HEK293 (cell line): ENCODE results near the gene MCF2L.
A peak's percentile ranks its signal among the peaks of the same experiment; 100 is the strongest.

Source experiments
- CTCF ChIA-PET: fragments of 350-600 bp; formaldehyde crosslinking; extraction: SDS; loops from one replicate; lab custom pipeline; 2021; ENCODE audit warnings: antibody characterized with exemption; lab: Yijun Ruan, JAX
- POLR2A ChIA-PET: fragments of 300-600 bp; formaldehyde crosslinking; extraction: SDS; loops from one replicate; lab custom pipeline; 2020; ENCODE audit warnings: antibody characterized with exemption, inconsistent platforms; lab: Yijun Ruan, JAX
- H3K27ac ChIP-seq: fragments of 200-500 bp; sonication (Bioruptor generic); 2 replicates; pipeline ENCODE4 v1.5.1; 2014; ENCODE audit warnings: low read depth, low read length, control low read depth, inconsistent platforms; ENCODE audit errors: extremely low read depth
- H3K36me3 ChIP-seq, 2 experiments: fragments of 200-500 bp in 1 of 2; sonication (Bioruptor generic) in 1 of 2; 1 replicate in 1 of 2; 2 replicates in 1 of 2; pipeline ENCODE4 v1.5.1; 2014 to 2017; ENCODE audit warnings: inconsistent platforms in 2 of 2, low read length in 2 of 2; ENCODE audit not compliant: control insufficient read depth in 2 of 2, insufficient read depth in 1 of 2
- H3K4me1 ChIP-seq: fragments of 200-500 bp; sonication (Bioruptor generic); 2 replicates; pipeline ENCODE4 v1.5.1; 2014; ENCODE audit warnings: mild to moderate bottlenecking, low read length, inconsistent platforms; ENCODE audit not compliant: control insufficient read depth, insufficient read depth
- H3K4me3 ChIP-seq: 2 replicates; pipeline ENCODE4 v1.5.1; 2011; ENCODE audit warnings: low read depth, mild to moderate bottlenecking, control low read depth, low read length, moderate library complexity
- H3K9me3 ChIP-seq: fragments of 200-500 bp; sonication (Bioruptor generic); 2 replicates; pipeline ENCODE4 v1.5.1; 2014; ENCODE audit warnings: low read depth, low read length, inconsistent platforms; ENCODE audit not compliant: control insufficient read depth, insufficient read depth
- FEZF1 ChIP-seq: fragments of 450-650 bp; formaldehyde crosslinking; IDR thresholded peaks from 2 replicates; pipeline ENCODE4 v1.5.1; 2016; ENCODE audit warnings: missing biosample characterization, missing genetic modification characterization
- HOXA7 ChIP-seq: sonication (generic); formaldehyde crosslinking; IDR thresholded peaks from 2 replicates; pipeline ENCODE4 v1.8.1; 2022; ENCODE audit warnings: missing genetic modification reagents, borderline replicate concordance
- RBAK ChIP-seq: fragments of 450-650 bp; formaldehyde crosslinking; IDR thresholded peaks from 2 replicates; pipeline ENCODE4 v1.5.1; 2016; ENCODE audit warnings: missing biosample characterization, missing genetic modification characterization
- SCRT2 ChIP-seq: fragments of 450-650 bp; formaldehyde crosslinking; IDR thresholded peaks from 2 replicates; pipeline ENCODE4 v1.5.1; 2016; ENCODE audit warnings: missing biosample characterization, missing genetic modification characterization
- YY2 ChIP-seq: fragments of 450-650 bp; formaldehyde crosslinking; IDR thresholded peaks from 2 replicates; pipeline ENCODE4 v1.5.1; 2016; ENCODE audit warnings: missing biosample characterization, missing genetic modification characterization
- ZBTB17 ChIP-seq: fragments of 450-650 bp; formaldehyde crosslinking; IDR thresholded peaks from 2 replicates; pipeline ENCODE4 v1.5.1; 2016; ENCODE audit warnings: missing biosample characterization, missing genetic modification characterization
- ZNF10 ChIP-seq: fragments of 450-650 bp; formaldehyde crosslinking; IDR thresholded peaks from 2 replicates; pipeline ENCODE4 v1.5.1; 2017; ENCODE audit warnings: missing biosample characterization, missing genetic modification characterization
- ZNF202 ChIP-seq: fragments of 450-650 bp; formaldehyde crosslinking; IDR thresholded peaks from 2 replicates; pipeline ENCODE4 v1.5.1; 2016; ENCODE audit warnings: missing biosample characterization, missing genetic modification characterization, borderline replicate concordance
- ZNF23 ChIP-seq: fragments of 450-650 bp; formaldehyde crosslinking; IDR thresholded peaks from 2 replicates; pipeline ENCODE4 v1.5.1; 2016; ENCODE audit warnings: missing biosample characterization, missing genetic modification characterization, borderline replicate concordance
- ZNF24 ChIP-seq: fragments of 450-650 bp; formaldehyde crosslinking; IDR thresholded peaks from 2 replicates; pipeline ENCODE4 v1.5.1; 2016; ENCODE audit warnings: missing biosample characterization, missing genetic modification characterization
- ZNF335 ChIP-seq: fragments of 450-650 bp; formaldehyde crosslinking; conservative IDR thresholded peaks from 2 replicates; pipeline ENCODE4 v1.5.1; 2016; ENCODE audit warnings: missing biosample characterization, missing genetic modification characterization
- ZNF341 ChIP-seq: fragments of 450-650 bp; formaldehyde crosslinking; IDR thresholded peaks from 2 replicates; pipeline ENCODE4; 2016; ENCODE audit warnings: low read depth, missing biosample characterization, missing genetic modification characterization
- ZNF561 ChIP-seq: fragments of 450-650 bp; IDR thresholded peaks from 2 replicates; pipeline ENCODE4 v1.5.1; 2018; ENCODE audit warnings: missing biosample characterization, missing genetic modification characterization, borderline replicate concordance
- ZNF658 ChIP-seq: fragments of 450-650 bp; formaldehyde crosslinking; IDR thresholded peaks from 2 replicates; pipeline ENCODE4; 2016; ENCODE audit warnings: missing biosample characterization, missing genetic modification characterization
- ZNF777 ChIP-seq: fragments of 450-650 bp; formaldehyde crosslinking; IDR thresholded peaks from 2 replicates; pipeline ENCODE4 v1.5.1; 2017; ENCODE audit warnings: missing biosample characterization, missing genetic modification characterization, borderline replicate concordance
- TF ChIP-seq, protein P1 (sequence below): fragments of 450-650 bp; formaldehyde crosslinking; conservative IDR thresholded peaks from 2 replicates; pipeline ENCODE4 v1.5.1; 2016; ENCODE audit warnings: low read depth, missing biosample characterization, missing genetic modification characterization
- TF ChIP-seq, protein P2 (sequence below): fragments of 450-650 bp; formaldehyde crosslinking; IDR thresholded peaks from 2 replicates; pipeline ENCODE4 v1.5.1; 2017; ENCODE audit warnings: missing biosample characterization, missing genetic modification characterization
- TF ChIP-seq, protein P3 (sequence below): fragments of 450-650 bp; formaldehyde crosslinking; IDR thresholded peaks from 2 replicates; pipeline ENCODE4 v1.5.1; 2016; ENCODE audit warnings: missing biosample characterization, missing genetic modification characterization, borderline replicate concordance
- TF ChIP-seq, protein P4 (sequence below): fragments of 450-650 bp; formaldehyde crosslinking; optimal IDR thresholded peaks from 2 replicates; pipeline ENCODE3; 2016; ENCODE audit warnings: missing biosample characterization, mild to moderate bottlenecking, missing genetic modification characterization
- TF ChIP-seq, protein P5 (sequence below): IDR thresholded peaks from 2 replicates; pipeline ENCODE4 v1.6.1; 2011; ENCODE audit warnings: mild to moderate bottlenecking, low read depth, low read length, borderline replicate concordance
- TF ChIP-seq, protein P6 (sequence below): fragments of 450-650 bp; formaldehyde crosslinking; IDR thresholded peaks from 2 replicates; pipeline ENCODE4 v1.5.1; 2016; ENCODE audit warnings: missing biosample characterization, missing genetic modification characterization

The MCF2L gene

DNA sequence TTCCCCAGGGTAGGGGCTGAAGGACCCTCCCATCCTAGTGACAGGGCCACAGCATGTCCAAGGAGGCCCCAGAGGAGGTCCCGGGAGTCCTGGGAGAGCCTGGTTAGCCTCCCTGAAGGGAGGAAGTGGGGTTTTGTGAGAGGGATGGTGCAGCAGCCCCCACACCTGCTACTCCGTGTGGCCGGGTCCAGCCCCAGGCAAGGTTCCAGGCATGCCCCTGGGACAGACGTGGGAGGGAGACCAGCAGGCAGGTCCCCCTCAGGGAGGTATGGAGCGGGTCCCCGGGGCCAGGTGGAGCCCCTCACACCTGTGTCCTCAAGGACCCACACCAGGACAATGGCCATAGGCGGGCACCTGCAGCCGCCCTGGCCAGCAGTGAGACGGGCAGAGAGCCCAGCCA, 134.6 kb downstream of the MCF2L start (continued):
- TF ChIP-seq, protein P1, sequence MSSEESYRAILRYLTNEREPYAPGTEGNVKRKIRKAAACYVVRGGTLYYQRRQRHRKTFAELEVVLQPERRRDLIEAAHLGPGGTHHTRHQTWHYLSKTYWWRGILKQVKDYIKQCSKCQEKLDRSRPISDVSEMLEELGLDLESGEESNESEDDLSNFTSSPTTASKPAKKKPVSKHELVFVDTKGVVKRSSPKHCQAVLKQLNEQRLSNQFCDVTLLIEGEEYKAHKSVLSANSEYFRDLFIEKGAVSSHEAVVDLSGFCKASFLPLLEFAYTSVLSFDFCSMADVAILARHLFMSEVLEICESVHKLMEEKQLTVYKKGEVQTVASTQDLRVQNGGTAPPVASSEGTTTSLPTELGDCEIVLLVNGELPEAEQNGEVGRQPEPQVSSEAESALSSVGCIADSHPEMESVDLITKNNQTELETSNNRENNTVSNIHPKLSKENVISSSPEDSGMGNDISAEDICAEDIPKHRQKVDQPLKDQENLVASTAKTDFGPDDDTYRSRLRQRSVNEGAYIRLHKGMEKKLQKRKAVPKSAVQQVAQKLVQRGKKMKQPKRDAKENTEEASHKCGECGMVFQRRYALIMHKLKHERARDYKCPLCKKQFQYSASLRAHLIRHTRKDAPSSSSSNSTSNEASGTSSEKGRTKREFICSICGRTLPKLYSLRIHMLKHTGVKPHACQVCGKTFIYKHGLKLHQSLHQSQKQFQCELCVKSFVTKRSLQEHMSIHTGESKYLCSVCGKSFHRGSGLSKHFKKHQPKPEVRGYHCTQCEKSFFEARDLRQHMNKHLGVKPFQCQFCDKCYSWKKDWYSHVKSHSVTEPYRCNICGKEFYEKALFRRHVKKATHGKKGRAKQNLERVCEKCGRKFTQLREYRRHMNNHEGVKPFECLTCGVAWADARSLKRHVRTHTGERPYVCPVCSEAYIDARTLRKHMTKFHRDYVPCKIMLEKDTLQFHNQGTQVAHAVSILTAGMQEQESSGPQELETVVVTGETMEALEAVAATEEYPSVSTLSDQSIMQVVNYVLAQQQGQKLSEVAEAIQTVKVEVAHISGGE (tag by site-specific recombination), result no peak
- TF ChIP-seq ZBTB17 (tag by site-specific recombination) (no peak), ZNF24 (tag by site-specific recombination) (no peak)
- TF ChIP-seq, protein P2, sequence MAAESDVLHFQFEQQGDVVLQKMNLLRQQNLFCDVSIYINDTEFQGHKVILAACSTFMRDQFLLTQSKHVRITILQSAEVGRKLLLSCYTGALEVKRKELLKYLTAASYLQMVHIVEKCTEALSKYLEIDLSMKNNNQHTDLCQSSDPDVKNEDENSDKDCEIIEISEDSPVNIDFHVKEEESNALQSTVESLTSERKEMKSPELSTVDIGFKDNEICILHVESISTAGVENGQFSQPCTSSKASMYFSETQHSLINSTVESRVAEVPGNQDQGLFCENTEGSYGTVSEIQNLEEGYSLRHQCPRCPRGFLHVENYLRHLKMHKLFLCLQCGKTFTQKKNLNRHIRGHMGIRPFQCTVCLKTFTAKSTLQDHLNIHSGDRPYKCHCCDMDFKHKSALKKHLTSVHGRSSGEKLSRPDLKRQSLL (tag by site-specific recombination), result no peak
- TF ChIP-seq, all 188 proteins: peak for 0

DNA sequence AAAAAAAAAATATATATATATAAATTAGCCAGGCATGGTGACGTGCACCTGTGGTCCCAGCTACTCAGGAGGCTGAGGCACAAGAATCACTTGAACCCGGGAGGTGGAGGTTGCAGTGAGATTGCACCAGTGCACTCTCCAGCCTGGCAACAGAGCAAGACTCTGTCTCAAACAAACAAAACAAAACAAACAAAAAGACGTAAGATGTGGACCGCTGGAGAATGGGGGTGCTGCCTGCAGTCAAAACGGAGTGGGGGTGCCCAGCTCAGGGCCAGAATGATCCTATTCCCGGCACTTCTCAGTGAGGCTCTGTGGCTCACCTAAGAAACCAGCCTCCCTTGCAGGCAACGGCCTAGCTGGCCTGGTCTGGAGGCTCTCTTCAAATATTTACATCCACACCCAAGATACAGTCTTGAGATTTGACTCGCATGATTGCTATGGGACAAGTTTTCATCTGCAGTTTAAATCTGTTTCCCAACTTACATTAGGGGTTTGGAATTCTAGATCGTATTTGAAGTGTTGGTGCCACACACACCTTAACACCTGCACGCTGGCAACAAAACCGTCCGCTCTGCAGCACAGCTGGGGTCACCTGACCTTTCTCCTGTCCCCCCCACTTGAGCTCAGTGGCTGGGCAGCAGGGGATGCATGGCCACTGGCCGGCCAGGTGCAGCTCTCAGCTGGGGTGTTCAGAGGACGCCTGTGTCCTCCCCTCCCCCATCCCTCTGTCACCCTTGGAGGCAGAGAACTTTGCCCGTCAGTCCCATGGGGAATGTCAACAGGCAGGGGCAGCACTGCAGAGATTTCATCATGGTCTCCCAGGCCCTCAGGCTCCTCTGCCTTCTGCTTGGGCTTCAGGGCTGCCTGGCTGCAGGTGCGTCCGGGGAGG, 136.3 kb downstream of the MCF2L start, which contains the start of gene F7:
Gene F7, plus strand, starts transcription at position 760 of the 889 bp plus-strand sequence. Its CDS starts 51 bp downstream, at position 811.
- ChIA-PET POLR2A (no interaction called here), CTCF (no interaction called here)
- no peak within 1 kb of the TSS for H3K4me3 ChIP-seq
- no peaks in the 10 kb centered on the region for H3K4me1 ChIP-seq
- no peak within 1 kb of the TSS for H3K27ac ChIP-seq
- no peaks in the 10 kb centered on the region for H3K9me3 ChIP-seq
- no peaks in the 10 kb centered on the region for H3K36me3 ChIP-seq
- no peak for TF ChIP-seq ZNF23 (tag by site-specific recombination)
- peak; percentile 36; the same call in 1 of the 2 replicates for TF ChIP-seq ZNF341 (tag by site-specific recombination)
- peak; percentile 71; the same call in 1 of the 2 replicates for TF ChIP-seq SCRT2
- TF ChIP-seq ZNF335 (tag by site-specific recombination), result no peak
- TF ChIP-seq, all 188 proteins: peak for 2

DNA sequence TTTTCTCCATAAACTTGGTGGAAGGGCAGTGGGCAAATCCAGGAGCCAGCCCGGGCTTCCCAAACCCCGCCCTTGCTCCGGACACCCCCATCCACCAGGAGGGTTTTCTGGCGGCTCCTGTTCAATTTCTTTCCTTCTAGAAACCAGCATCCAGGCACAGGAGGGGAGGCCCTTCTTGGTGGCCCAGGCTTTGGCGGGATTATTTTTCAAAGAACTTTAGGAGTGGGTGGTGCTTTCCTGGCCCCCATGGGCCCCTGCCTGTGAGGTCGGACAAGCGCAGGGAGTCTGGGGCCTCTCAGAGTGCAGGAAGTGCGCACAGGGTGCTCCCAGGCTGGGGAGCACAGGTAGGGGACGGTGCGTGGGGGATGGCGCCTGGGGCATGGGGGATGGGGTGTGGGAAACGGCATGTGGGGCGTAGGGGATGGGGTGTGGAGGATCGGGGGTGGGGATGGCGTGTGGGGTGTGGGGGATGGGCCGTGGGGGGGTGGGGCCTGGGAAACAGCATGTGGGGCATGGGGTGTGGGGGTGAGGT, 137.0 kb downstream of the MCF2L start:
- H3K4me1 ChIP-seq, result no peaks in the 10 kb centered on the region
- POLR2A ChIA-PET, result no interaction called here
- H3K36me3 ChIP-seq, result no peaks in the 10 kb centered on the region
- CTCF ChIA-PET, result no interaction called here
- H3K27ac ChIP-seq, result no peak overlapping the region
- H3K4me3 ChIP-seq, result no peak overlapping the region
- H3K9me3 ChIP-seq, result no peaks in the 10 kb centered on the region
- no peak for TF ChIP-seq ZNF658
- TF ChIP-seq FEZF1 (tag by site-specific recombination), result no peak
- no peak for TF ChIP-seq ZNF777 (tag by site-specific recombination)
- TF ChIP-seq, protein P3, sequence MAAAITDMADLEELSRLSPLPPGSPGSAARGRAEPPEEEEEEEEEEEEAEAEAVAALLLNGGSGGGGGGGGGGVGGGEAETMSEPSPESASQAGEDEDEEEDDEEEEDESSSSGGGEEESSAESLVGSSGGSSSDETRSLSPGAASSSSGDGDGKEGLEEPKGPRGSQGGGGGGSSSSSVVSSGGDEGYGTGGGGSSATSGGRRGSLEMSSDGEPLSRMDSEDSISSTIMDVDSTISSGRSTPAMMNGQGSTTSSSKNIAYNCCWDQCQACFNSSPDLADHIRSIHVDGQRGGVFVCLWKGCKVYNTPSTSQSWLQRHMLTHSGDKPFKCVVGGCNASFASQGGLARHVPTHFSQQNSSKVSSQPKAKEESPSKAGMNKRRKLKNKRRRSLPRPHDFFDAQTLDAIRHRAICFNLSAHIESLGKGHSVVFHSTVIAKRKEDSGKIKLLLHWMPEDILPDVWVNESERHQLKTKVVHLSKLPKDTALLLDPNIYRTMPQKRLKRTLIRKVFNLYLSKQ (tag by site-specific recombination), result no peak
- TF ChIP-seq, protein P4, sequence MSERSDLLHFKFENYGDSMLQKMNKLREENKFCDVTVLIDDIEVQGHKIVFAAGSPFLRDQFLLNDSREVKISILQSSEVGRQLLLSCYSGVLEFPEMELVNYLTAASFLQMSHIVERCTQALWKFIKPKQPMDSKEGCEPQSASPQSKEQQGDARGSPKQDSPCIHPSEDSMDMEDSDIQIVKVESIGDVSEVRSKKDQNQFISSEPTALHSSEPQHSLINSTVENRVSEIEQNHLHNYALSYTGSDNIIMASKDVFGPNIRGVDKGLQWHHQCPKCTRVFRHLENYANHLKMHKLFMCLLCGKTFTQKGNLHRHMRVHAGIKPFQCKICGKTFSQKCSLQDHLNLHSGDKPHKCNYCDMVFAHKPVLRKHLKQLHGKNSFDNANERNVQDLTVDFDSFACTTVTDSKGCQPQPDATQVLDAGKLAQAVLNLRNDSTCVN (tag by site-specific recombination), result no peak
- TF ChIP-seq HOXA7 (CRISPR knock-in tag), result no peak
- no peak for TF ChIP-seq RBAK (tag by site-specific recombination)
- TF ChIP-seq, protein P5, sequence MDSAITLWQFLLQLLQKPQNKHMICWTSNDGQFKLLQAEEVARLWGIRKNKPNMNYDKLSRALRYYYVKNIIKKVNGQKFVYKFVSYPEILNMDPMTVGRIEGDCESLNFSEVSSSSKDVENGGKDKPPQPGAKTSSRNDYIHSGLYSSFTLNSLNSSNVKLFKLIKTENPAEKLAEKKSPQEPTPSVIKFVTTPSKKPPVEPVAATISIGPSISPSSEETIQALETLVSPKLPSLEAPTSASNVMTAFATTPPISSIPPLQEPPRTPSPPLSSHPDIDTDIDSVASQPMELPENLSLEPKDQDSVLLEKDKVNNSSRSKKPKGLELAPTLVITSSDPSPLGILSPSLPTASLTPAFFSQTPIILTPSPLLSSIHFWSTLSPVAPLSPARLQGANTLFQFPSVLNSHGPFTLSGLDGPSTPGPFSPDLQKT, result no peak
- TF ChIP-seq YY2 (tag by site-specific recombination), result no peak
- TF ChIP-seq, protein P6, sequence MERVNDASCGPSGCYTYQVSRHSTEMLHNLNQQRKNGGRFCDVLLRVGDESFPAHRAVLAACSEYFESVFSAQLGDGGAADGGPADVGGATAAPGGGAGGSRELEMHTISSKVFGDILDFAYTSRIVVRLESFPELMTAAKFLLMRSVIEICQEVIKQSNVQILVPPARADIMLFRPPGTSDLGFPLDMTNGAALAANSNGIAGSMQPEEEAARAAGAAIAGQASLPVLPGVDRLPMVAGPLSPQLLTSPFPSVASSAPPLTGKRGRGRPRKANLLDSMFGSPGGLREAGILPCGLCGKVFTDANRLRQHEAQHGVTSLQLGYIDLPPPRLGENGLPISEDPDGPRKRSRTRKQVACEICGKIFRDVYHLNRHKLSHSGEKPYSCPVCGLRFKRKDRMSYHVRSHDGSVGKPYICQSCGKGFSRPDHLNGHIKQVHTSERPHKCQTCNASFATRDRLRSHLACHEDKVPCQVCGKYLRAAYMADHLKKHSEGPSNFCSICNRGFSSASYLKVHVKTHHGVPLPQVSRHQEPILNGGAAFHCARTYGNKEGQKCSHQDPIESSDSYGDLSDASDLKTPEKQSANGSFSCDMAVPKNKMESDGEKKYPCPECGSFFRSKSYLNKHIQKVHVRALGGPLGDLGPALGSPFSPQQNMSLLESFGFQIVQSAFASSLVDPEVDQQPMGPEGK (tag by site-specific recombination), result no peak
- no peak for TF ChIP-seq ZNF561
- no peak for TF ChIP-seq ZNF10 (tag by site-specific recombination)
- no peak for TF ChIP-seq ZNF202 (tag by site-specific recombination)
